Natural killer cell (primary cell): Measurements from ENCODE around the gene PLPPR3. TPM values are rescaled to one million over a fixed set of nuclear protein-coding genes. Genes with fewer than 3 reads are reported as not detected.

Experiments used
- ATAC-seq, 3 donors: fragments of 150-1000 bp in 2 of 3; fragments of 200-7000 bp in 1 of 3; cut with Tn5 transposase; 1 replicate in 1 of 3; 2 replicates in 2 of 3; pipeline ENCODE4 v1.10.0; 2021; ENCODE audit warnings: mild to moderate bottlenecking in 2 of 3, moderate library complexity in 2 of 3
- DNase-seq, 2 donors: peaks; one replicate each; pipeline versions ENCODE4 v3.0.0 to v3.0.0-alpha.2; 2013 to 2021; ENCODE audit warnings: mixed read lengths in 1 of 2
- H3K27ac ChIP-seq: one replicate; pipeline ENCODE4 v1.5.1; 2013; ENCODE audit warnings: mild to moderate bottlenecking, low read length
- H3K27me3 ChIP-seq: one replicate; pipeline ENCODE4 v1.6.1; 2013; ENCODE audit warnings: low read length; ENCODE audit not compliant: control insufficient read depth, insufficient read depth
- H3K36me3 ChIP-seq: one replicate; pipeline ENCODE4 v1.6.1; 2013; ENCODE audit warnings: low read length; ENCODE audit not compliant: control insufficient read depth, insufficient read depth
- H3K4me1 ChIP-seq: one replicate; pipeline ENCODE4 v1.6.1; 2013; ENCODE audit warnings: low read length; ENCODE audit not compliant: control insufficient read depth, insufficient read depth
- H3K4me3 ChIP-seq: one replicate; pipeline ENCODE4 v1.5.1; 2013; ENCODE audit warnings: low read length
- H3K9me3 ChIP-seq: one replicate; pipeline ENCODE4 v1.6.1; 2013; ENCODE audit warnings: low read length; ENCODE audit not compliant: control insufficient read depth, insufficient read depth
- H3K27ac Mint-ChIP-seq, 2 donors: one replicate each; pipeline ENCODE4 v1.8.0; 2022; ENCODE audit warnings: mild to moderate bottlenecking in 2 of 2, mixed read lengths in 2 of 2, moderate library complexity in 1 of 2
- H3K27me3 Mint-ChIP-seq, 2 donors: one replicate each; pipeline ENCODE4 v1.8.0; 2022; ENCODE audit warnings: low read depth in 2 of 2, mixed read lengths in 2 of 2
- H3K36me3 Mint-ChIP-seq: one replicate; pipeline ENCODE4 v1.8.0; 2022; ENCODE audit warnings: mixed read lengths
- H3K4me1 Mint-ChIP-seq, 2 donors: one replicate each; pipeline ENCODE4 v1.8.0; 2022; ENCODE audit warnings: mixed read lengths in 2 of 2
- H3K4me3 Mint-ChIP-seq: one replicate; pipeline ENCODE4 v1.8.0; 2022; ENCODE audit warnings: mild to moderate bottlenecking, moderate library complexity, mixed read lengths
- H3K9me3 Mint-ChIP-seq, 2 donors: one replicate each; pipeline ENCODE4 v1.8.0; 2022; ENCODE audit warnings: mixed read lengths in 2 of 2
- CTCF ChIP-seq: fragments of 200-600 bp; IDR thresholded peaks from one replicate; pipeline ENCODE4 v1.8.0; 2022; ENCODE audit warnings: antibody characterized with exemption
- WGBS: methylation state at CpG from one replicate; pipeline ENCODE4 v1.1.7; 2013; ENCODE audit warnings: missing lambda C conversion rate; ENCODE audit not compliant: insufficient coverage; 5-methylcytosine and 5-hydroxymethylcytosine counted together
- intact Hi-C: fragments of 100-400 bp; cut with micrococcal nuclease; formaldehyde crosslinking; loops from one replicate; pipeline ENCODE4 v1.14.2; 2022
- total RNA-seq, 4 donors: library from RNA; stranded (reverse); fragments of 120-200 nt in 1 of 4; gene quantifications; one replicate each; pipeline versions ENCODE4 v1.2.3 to v1.2.4, GENCODE V29; 2013 to 2022

Gene PLPPR3
- total RNA-seq, 3 donors from 2014 or later (not counting 1 experiment from before 2014, with no cell fraction given): not detected

- no peak overlapping the region for H3K4me3 Mint-ChIP-seq
- no peaks in the 10 kb centered on the region for H3K27me3 Mint-ChIP-seq
- no peak for TF ChIP-seq CTCF
- no peak overlapping the region for H3K27ac Mint-ChIP-seq
- DNase-seq (no peak), ATAC-seq (no peak)
- no peaks in the 10 kb centered on the region for H3K4me1 Mint-ChIP-seq
- no peak overlapping the region for H3K4me3 ChIP-seq
- no peaks in the 10 kb centered on the region for H3K27me3 ChIP-seq
- H3K9me3 Mint-ChIP-seq: no peaks in the 10 kb centered on the region
- H3K9me3 ChIP-seq: no peaks in the 10 kb centered on the region
- WGBS: 85% methylated on average over 18 of the region's 18 CpGs
- intact Hi-C loops: no loop called here
- H3K27ac ChIP-seq: no peak overlapping the region
- H3K36me3 ChIP-seq: no peaks in the 10 kb centered on the region
- no peaks in the 10 kb centered on the region for H3K4me1 ChIP-seq
- no peaks in the 10 kb centered on the region for H3K36me3 Mint-ChIP-seq
Observed at GRCh38 chr19:829129-829758, 7.5 kb upstream of the PLPPR3 start.

DNA sequence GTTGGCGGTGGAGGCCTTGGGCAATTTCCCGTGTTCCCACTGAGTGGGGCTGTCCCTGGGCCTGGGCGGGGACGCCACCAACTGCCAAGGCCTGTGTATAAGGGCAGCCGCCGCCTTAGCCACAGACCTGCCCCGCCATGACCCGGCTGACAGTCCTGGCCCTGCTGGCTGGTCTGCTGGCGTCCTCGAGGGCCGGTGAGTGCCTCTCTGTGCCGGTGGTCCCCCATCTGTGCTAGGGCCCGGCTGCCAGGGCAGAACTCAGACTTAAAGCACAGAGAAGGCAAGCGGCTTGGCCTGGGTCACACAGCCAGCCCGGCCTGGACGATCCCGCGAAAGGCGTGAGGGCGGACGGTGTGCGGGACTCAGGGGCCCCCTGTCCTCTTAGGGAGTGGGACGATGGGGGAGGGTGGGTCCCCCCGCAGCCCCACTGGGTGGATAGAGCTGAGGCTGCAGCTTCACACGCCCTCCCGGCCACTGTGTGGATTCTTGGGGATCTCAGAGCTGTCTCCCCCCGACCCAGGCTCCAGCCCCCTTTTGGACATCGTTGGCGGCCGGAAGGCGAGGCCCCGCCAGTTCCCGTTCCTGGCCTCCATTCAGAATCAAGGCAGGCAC lies 6.1 kb upstream of the PLPPR3 start, which contains the start of gene AZU1:
Gene AZU1, plus strand, starts transcription at position 128 of the 612 bp plus-strand sequence. Its CDS starts 10 bp downstream, at position 138.
- Mint-ChIP-seq H3K27me3 (peaks cover 6 to 10% of the 10 kb centered on the region in 2 donors), H3K4me1 (no peaks in the 10 kb centered on the region), H3K9me3 (no peaks in the 10 kb centered on the region), H3K36me3 (no peaks in the 10 kb centered on the region), H3K4me3 (no peak within 1 kb of the TSS), H3K27ac (no peak within 1 kb of the TSS)
- ATAC-seq (peak in 1 of 3 donors; percentile 21), DNase-seq (no peak)
- TF ChIP-seq CTCF: no peak
- no peak within 1 kb of the TSS for H3K27ac ChIP-seq
- WGBS: 74% methylated on average over 33 of the region's 33 CpGs
- H3K9me3 ChIP-seq: no peaks in the 10 kb centered on the region
- peaks cover 7% of the 10 kb centered on the region for H3K27me3 ChIP-seq
- no peak within 1 kb of the TSS for H3K4me3 ChIP-seq
- H3K36me3 ChIP-seq: no peaks in the 10 kb centered on the region
- H3K4me1 ChIP-seq: no peaks in the 10 kb centered on the region
- intact Hi-C loops: no loop called here

DNA sequence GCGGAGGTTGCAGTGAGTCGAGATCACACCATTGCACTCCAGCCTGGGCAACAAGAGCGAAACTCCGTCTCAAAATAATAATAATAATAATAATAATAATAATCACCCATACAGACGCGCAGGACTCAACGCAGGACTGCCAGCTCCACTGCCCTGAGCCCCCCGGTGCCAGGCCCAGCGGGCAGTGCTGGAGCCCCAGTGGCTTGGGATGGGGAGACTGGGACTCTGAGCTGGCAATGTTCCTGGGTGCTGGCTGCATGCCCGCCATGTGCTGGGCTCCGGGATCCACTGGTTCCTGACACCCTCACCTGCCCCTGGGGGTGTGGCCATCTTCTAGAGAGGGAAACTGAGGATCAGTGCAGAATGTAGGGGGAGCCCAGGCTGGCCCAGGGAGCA lies 5.6 kb upstream of the PLPPR3 start:
- ATAC-seq: no peak
- intact Hi-C loops: no loop called here
- no peaks in the 10 kb centered on the region for H3K36me3 ChIP-seq
- no peak overlapping the region for H3K27ac ChIP-seq
- H3K4me1 ChIP-seq: no peaks in the 10 kb centered on the region
- no peak for TF ChIP-seq CTCF
- H3K4me3 ChIP-seq: no peak overlapping the region
- H3K9me3 ChIP-seq: no peaks in the 10 kb centered on the region
- no peaks in the 10 kb centered on the region for H3K36me3 Mint-ChIP-seq
- peaks cover 6 to 10% of the 10 kb centered on the region in 2 donors for H3K27me3 Mint-ChIP-seq
- no peak for DNase-seq
- H3K4me3 Mint-ChIP-seq: no peak overlapping the region
- peaks cover 11% of the 10 kb centered on the region for H3K27me3 ChIP-seq
- 95% methylated on average over 8 of the region's 11 CpGs for WGBS
- H3K27ac Mint-ChIP-seq: no peak overlapping the region
- H3K4me1 Mint-ChIP-seq: no peaks in the 10 kb centered on the region
- no peaks in the 10 kb centered on the region for H3K9me3 Mint-ChIP-seq
